ENCODE data around the gene TBC1D5.

TBC1D5 gene

GRCh38 chr3:17160597-17160996, 581.8 kb downstream of the TBC1D5 start:
- no peak overlapping the region for H3K27ac ChIP-seq
- no peak for TF ChIP-seq CTCF (conservative IDR thresholded peaks at IDR 0.05)

- H3K27ac ChIP-seq: no peak overlapping the region
- no peak for TF ChIP-seq CTCF (conservative IDR thresholded peaks at IDR 0.05)
Observed at GRCh38 chr3:17158941-17159682, 583.3 kb downstream of the TBC1D5 start.

GRCh38 chr3:17157713-17158112, 584.7 kb downstream of the TBC1D5 start:
- H3K27ac ChIP-seq: no peak overlapping the region

GRCh38 chr3:17156864-17157263, 585.6 kb downstream of the TBC1D5 start:
- no peak overlapping the region for H3K27ac ChIP-seq
- no peak for TF ChIP-seq CTCF (conservative IDR thresholded peaks at IDR 0.05)

More at GRCh38 chr3:17157713-17158112, 584.7 kb downstream of the TBC1D5 start:
- TF ChIP-seq CTCF (conservative IDR thresholded peaks at IDR 0.05): no peak

GRCh38 chr3:17155951-17156350, 586.5 kb downstream of the TBC1D5 start:
- no peak for TF ChIP-seq CTCF (conservative IDR thresholded peaks at IDR 0.05)
- no peak overlapping the region for H3K27ac ChIP-seq

- H3K27ac ChIP-seq: no peak overlapping the region
- no peak for TF ChIP-seq CTCF (conservative IDR thresholded peaks at IDR 0.05)
Observed at GRCh38 chr3:17154941-17155340, 587.5 kb downstream of the TBC1D5 start.

- no peak overlapping the region for H3K27ac ChIP-seq
- TF ChIP-seq CTCF (conservative IDR thresholded peaks at IDR 0.05): no peak
Observed at GRCh38 chr3:17154221-17154620, 588.2 kb downstream of the TBC1D5 start.
